Hypothalamus (tissue), 51 donors: ENCODE results near the gene CLDN20.

Source experiments
- DNase-seq, 51 donors: peaks; one replicate each; lab custom pipeline; 2025; lab: John Stamatoyannopoulos, UW

The CLDN20 gene

GRCh38 chr6:155267411-155267810 lies 3.6 kb downstream of the CLDN20 start:
- DNase-seq, result no peak

- DNase-seq, result peak in 1 of 51 donors; percentile 9
Observed at GRCh38 chr6:155268088-155268867, 4.5 kb downstream of the CLDN20 start.

- DNase-seq, result no peak
Observed at GRCh38 chr6:155269765-155270164, 6.0 kb downstream of the CLDN20 start.

- DNase-seq, result peak in 12 of 51 donors; percentile 6 to 53 (median 20)
Observed at GRCh38 chr6:155270561-155271091, 6.8 kb downstream of the CLDN20 start.

GRCh38 chr6:155271145-155271544 lies 7.3 kb downstream of the CLDN20 start:
- DNase-seq, result peak in 1 of 51 donors; percentile 12

- DNase-seq, result peak in 6 of 51 donors; percentile 11 to 54 (median 18)
Observed at GRCh38 chr6:155272353-155273232, 8.8 kb downstream of the CLDN20 start.

- peak in 2 of 51 donors; percentile 30 to 43 for DNase-seq
Observed at GRCh38 chr6:155273431-155273830, 9.6 kb downstream of the CLDN20 start.

- no peak for DNase-seq
Observed at GRCh38 chr6:155274106-155274505, 10.3 kb downstream of the CLDN20 start.

GRCh38 chr6:155274533-155274932 lies 10.7 kb downstream of the CLDN20 start:
- DNase-seq, result no peak

- DNase-seq, result peak in 10 of 51 donors; percentile 21 to 80 (median 40)
Observed at GRCh38 chr6:155275808-155276480, 12.1 kb downstream of the CLDN20 start.

- peak in 1 of 51 donors; percentile 24 for DNase-seq
Observed at GRCh38 chr6:155276638-155277037, 12.8 kb downstream of the CLDN20 start.

GRCh38 chr6:155278319-155279049 lies 14.7 kb downstream of the CLDN20 start:
- DNase-seq, result no peak

- no peak for DNase-seq
Observed at GRCh38 chr6:155284775-155285174, 21.0 kb downstream of the CLDN20 start.

GRCh38 chr6:155287762-155288161 lies 23.9 kb downstream of the CLDN20 start:
- DNase-seq, result no peak

GRCh38 chr6:155290491-155290890 lies 26.7 kb downstream of the CLDN20 start:
- DNase-seq, result no peak

- no peak for DNase-seq
Observed at GRCh38 chr6:155291291-155291690, 27.5 kb downstream of the CLDN20 start.

- no peak for DNase-seq
Observed at GRCh38 chr6:155292711-155293110, 28.9 kb downstream of the CLDN20 start.

GRCh38 chr6:155297669-155298068 lies 33.9 kb downstream of the CLDN20 start:
- no peak for DNase-seq

GRCh38 chr6:155301867-155302266 lies 38.1 kb downstream of the CLDN20 start:
- DNase-seq, result no peak

GRCh38 chr6:155303361-155303870 lies 39.6 kb downstream of the CLDN20 start:
- DNase-seq, result no peak
